Neural progenitor cell (in vitro differentiated cells): Measurements from ENCODE around the gene OPCML.

Source experiments
- EZH2phosphoT487 ChIP-seq: fragments of 200-600 bp; sonication (generic); IDR thresholded peaks from 2 replicates; pipeline ENCODE4 v1.6.1; 2017; ENCODE audit warnings: antibody characterized with exemption
- TF ChIP-seq, protein P1 (sequence below): fragments of 200-600 bp; sonication (generic); IDR thresholded peaks from 2 replicates; pipeline ENCODE4 v1.5.1; 2017; ENCODE audit warnings: antibody characterized with exemption, mild to moderate bottlenecking

DNA sequence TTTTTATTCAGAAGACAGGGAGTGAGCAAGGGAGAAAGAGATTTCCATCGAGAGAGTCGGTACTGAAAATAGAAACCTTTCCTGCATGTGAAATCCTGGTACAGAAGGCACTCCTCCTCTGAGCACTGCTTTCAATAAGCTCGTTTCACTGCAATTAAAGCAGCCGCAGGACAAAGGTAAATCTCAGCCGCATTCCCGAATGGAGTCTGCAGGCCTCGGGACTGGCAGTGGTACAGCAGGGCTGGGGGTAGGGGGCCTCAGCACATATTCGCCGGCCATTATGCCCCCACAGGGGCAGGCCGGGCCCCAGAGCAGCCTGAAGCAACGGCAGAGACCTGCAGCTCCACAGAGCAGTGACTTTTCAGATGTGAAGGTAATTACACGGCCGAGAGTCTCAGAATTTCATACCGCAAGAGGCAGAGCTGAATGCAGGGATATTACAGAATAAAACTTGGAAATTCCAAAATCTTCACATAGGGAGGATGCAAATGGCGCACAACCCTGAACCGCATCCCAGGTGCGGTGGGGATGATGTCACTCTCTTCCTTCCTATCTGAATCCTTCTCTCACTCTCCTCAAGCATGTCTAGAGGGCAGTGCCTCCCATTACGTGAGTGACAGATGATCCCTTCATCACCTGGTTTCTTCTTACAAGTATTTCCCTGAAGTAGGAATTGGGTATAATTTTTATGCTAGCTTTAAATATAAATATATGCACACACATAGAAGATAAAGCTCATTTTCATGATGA is 622.1 kb downstream of the OPCML start:
- TF ChIP-seq, protein P1, sequence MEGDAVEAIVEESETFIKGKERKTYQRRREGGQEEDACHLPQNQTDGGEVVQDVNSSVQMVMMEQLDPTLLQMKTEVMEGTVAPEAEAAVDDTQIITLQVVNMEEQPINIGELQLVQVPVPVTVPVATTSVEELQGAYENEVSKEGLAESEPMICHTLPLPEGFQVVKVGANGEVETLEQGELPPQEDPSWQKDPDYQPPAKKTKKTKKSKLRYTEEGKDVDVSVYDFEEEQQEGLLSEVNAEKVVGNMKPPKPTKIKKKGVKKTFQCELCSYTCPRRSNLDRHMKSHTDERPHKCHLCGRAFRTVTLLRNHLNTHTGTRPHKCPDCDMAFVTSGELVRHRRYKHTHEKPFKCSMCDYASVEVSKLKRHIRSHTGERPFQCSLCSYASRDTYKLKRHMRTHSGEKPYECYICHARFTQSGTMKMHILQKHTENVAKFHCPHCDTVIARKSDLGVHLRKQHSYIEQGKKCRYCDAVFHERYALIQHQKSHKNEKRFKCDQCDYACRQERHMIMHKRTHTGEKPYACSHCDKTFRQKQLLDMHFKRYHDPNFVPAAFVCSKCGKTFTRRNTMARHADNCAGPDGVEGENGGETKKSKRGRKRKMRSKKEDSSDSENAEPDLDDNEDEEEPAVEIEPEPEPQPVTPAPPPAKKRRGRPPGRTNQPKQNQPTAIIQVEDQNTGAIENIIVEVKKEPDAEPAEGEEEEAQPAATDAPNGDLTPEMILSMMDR = no peak
- no peak for TF ChIP-seq EZH2phosphoT487
